ENCODE results near the gene CENPO.

CENPO gene

GRCh38 chr2:24809316-24810007 lies 16.2 kb downstream of the CENPO start:
- H3K9ac ChIP-seq (ENCODE audit: low read depth in 1 of 2, low read length in 2 of 2), result no peak overlapping the region
- no peaks in the 10 kb centered on the region for H3K27me3 ChIP-seq (ENCODE audit: control insufficient read depth in 1 of 2, insufficient read depth in 2 of 2, low read length in 2 of 2)
- peaks cover 0 to 9% of the 10 kb centered on the region in 2 donors for H3K36me3 ChIP-seq (ENCODE audit: control insufficient read depth in 1 of 2, insufficient read depth in 2 of 2, low read length in 2 of 2)
- H3K4me3 ChIP-seq (ENCODE audit: low read depth in 1 of 2, low read length in 2 of 2), result no peak overlapping the region
- H3K4me1 ChIP-seq (ENCODE audit: control insufficient read depth in 1 of 2, insufficient read depth in 2 of 2, low read length in 2 of 2), result no peaks in the 10 kb centered on the region
- H3K9me3 ChIP-seq (ENCODE audit: control insufficient read depth in 1 of 2, low read length in 2 of 2), result no peaks in the 10 kb centered on the region
- H3K27ac ChIP-seq (ENCODE audit: low read depth, low read length), result no peak overlapping the region

- no peaks in the 10 kb centered on the region for H3K9me3 ChIP-seq (ENCODE audit: control insufficient read depth in 1 of 2, low read length in 2 of 2)
- peaks cover 18 to 28% of the 10 kb centered on the region in 2 donors for H3K36me3 ChIP-seq (ENCODE audit: control insufficient read depth in 1 of 2, insufficient read depth in 2 of 2, low read length in 2 of 2)
- H3K4me1 ChIP-seq (ENCODE audit: control insufficient read depth in 1 of 2, insufficient read depth in 2 of 2, low read length in 2 of 2), result no peaks in the 10 kb centered on the region
- no peak overlapping the region for H3K9ac ChIP-seq (ENCODE audit: low read depth in 1 of 2, low read length in 2 of 2)
- no peaks in the 10 kb centered on the region for H3K27me3 ChIP-seq (ENCODE audit: control insufficient read depth in 1 of 2, insufficient read depth in 2 of 2, low read length in 2 of 2)
- H3K4me3 ChIP-seq (ENCODE audit: low read depth in 1 of 2, low read length in 2 of 2), result no peak overlapping the region
- no peak overlapping the region for H3K27ac ChIP-seq (ENCODE audit: low read depth, low read length)
These were observed 20.5 kb downstream of the CENPO start for GRCh38 chr2:24813691-24814137.

DNA sequence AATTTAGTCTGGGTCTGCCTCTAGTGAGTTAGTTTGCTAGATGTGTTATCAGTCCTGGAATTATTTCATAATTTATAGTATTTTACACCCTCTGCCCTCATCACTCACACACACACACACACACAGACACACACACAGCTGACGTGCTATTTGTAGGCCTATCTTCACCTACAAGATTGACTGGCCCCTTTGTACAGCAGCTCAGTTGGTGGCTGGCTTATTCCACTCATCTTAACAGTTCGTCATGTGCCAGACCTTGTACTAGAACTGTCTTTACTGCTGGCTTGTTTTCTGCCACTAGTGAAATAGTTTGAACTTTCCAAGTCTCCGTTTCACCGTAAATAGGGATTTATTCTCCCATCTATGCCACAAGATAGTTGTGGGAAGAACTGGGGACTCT lies 21.3 kb downstream of the CENPO start:
- Histone ChIP-seq H3K4me3 (ENCODE audit: low read depth in 1 of 2, low read length in 2 of 2) (no peak overlapping the region), H3K27ac (ENCODE audit: low read depth, low read length) (no peak overlapping the region), H3K9ac (ENCODE audit: low read depth in 1 of 2, low read length in 2 of 2) (no peak overlapping the region), H3K4me1 (ENCODE audit: control insufficient read depth in 1 of 2, insufficient read depth in 2 of 2, low read length in 2 of 2) (no peaks in the 10 kb centered on the region), H3K36me3 (ENCODE audit: control insufficient read depth in 1 of 2, insufficient read depth in 2 of 2, low read length in 2 of 2) (peaks cover 18 to 34% of the 10 kb centered on the region in 2 donors), H3K9me3 (ENCODE audit: control insufficient read depth in 1 of 2, low read length in 2 of 2) (no peaks in the 10 kb centered on the region), H3K27me3 (ENCODE audit: control insufficient read depth in 1 of 2, insufficient read depth in 2 of 2, low read length in 2 of 2) (no peaks in the 10 kb centered on the region)

DNA sequence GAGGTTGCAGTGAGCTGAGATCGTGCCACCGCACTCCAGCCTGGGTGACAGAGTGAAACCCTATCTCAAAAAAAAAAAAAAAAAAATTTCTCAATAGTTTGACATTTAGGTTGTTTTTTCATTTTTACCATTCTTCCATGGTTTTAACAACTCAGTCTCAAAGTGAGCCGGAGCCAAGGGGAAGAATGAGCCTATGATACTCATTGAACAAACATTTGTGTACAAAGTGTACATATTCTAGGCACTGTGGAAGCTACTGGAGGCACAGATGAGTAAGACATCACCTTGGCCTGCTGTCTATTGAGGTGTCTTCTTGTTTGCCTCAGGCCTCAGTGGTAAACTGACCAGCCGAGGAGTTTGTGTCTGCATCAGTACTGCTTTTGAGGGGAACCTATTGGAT lies 21.9 kb downstream of the CENPO start:
- no peaks in the 10 kb centered on the region for H3K9me3 ChIP-seq (ENCODE audit: control insufficient read depth in 1 of 2, low read length in 2 of 2)
- no peaks in the 10 kb centered on the region for H3K4me1 ChIP-seq (ENCODE audit: control insufficient read depth in 1 of 2, insufficient read depth in 2 of 2, low read length in 2 of 2)
- no peak overlapping the region for H3K9ac ChIP-seq (ENCODE audit: low read depth in 1 of 2, low read length in 2 of 2)
- no peak overlapping the region for H3K4me3 ChIP-seq (ENCODE audit: low read depth in 1 of 2, low read length in 2 of 2)
- no peak overlapping the region for H3K27ac ChIP-seq (ENCODE audit: low read depth, low read length)
- no peaks in the 10 kb centered on the region for H3K27me3 ChIP-seq (ENCODE audit: control insufficient read depth in 1 of 2, insufficient read depth in 2 of 2, low read length in 2 of 2)
- H3K36me3 ChIP-seq (ENCODE audit: control insufficient read depth in 1 of 2, insufficient read depth in 2 of 2, low read length in 2 of 2), result peaks cover 18 to 37% of the 10 kb centered on the region in 2 donors

GRCh38 chr2:24816404-24816803 lies 23.2 kb downstream of the CENPO start:
- Histone ChIP-seq H3K4me3 (ENCODE audit: low read depth in 1 of 2, low read length in 2 of 2) (no peak overlapping the region), H3K4me1 (ENCODE audit: control insufficient read depth in 1 of 2, insufficient read depth in 2 of 2, low read length in 2 of 2) (no peaks in the 10 kb centered on the region), H3K27me3 (ENCODE audit: control insufficient read depth in 1 of 2, insufficient read depth in 2 of 2, low read length in 2 of 2) (no peaks in the 10 kb centered on the region), H3K9ac (ENCODE audit: low read depth in 1 of 2, low read length in 2 of 2) (no peak overlapping the region), H3K36me3 (ENCODE audit: control insufficient read depth in 1 of 2, insufficient read depth in 2 of 2, low read length in 2 of 2) (peaks cover 22 to 49% of the 10 kb centered on the region in 2 donors), H3K27ac (ENCODE audit: low read depth, low read length) (no peak overlapping the region), H3K9me3 (ENCODE audit: control insufficient read depth in 1 of 2, low read length in 2 of 2) (no peaks in the 10 kb centered on the region)

- H3K4me3 ChIP-seq (ENCODE audit: low read depth in 1 of 2, low read length in 2 of 2), result no peak overlapping the region
- peaks cover 22 to 54% of the 10 kb centered on the region in 2 donors for H3K36me3 ChIP-seq (ENCODE audit: control insufficient read depth in 1 of 2, insufficient read depth in 2 of 2, low read length in 2 of 2)
- no peaks in the 10 kb centered on the region for H3K9me3 ChIP-seq (ENCODE audit: control insufficient read depth in 1 of 2, low read length in 2 of 2)
- no peaks in the 10 kb centered on the region for H3K4me1 ChIP-seq (ENCODE audit: control insufficient read depth in 1 of 2, insufficient read depth in 2 of 2, low read length in 2 of 2)
- no peaks in the 10 kb centered on the region for H3K27me3 ChIP-seq (ENCODE audit: control insufficient read depth in 1 of 2, insufficient read depth in 2 of 2, low read length in 2 of 2)
- no peak overlapping the region for H3K27ac ChIP-seq (ENCODE audit: low read depth, low read length)
- no peak overlapping the region for H3K9ac ChIP-seq (ENCODE audit: low read depth in 1 of 2, low read length in 2 of 2)
These were observed 23.7 kb downstream of the CENPO start for GRCh38 chr2:24816884-24817283.

GRCh38 chr2:24818721-24819167 lies 25.5 kb downstream of the CENPO start:
- Histone ChIP-seq H3K36me3 (ENCODE audit: control insufficient read depth in 1 of 2, insufficient read depth in 2 of 2, low read length in 2 of 2) (peaks cover 22 to 67% of the 10 kb centered on the region in 2 donors), H3K4me3 (ENCODE audit: low read depth in 1 of 2, low read length in 2 of 2) (no peak overlapping the region), H3K9ac (ENCODE audit: low read depth in 1 of 2, low read length in 2 of 2) (no peak overlapping the region), H3K27ac (ENCODE audit: low read depth, low read length) (no peak overlapping the region), H3K9me3 (ENCODE audit: control insufficient read depth in 1 of 2, low read length in 2 of 2) (no peaks in the 10 kb centered on the region), H3K27me3 (ENCODE audit: control insufficient read depth in 1 of 2, insufficient read depth in 2 of 2, low read length in 2 of 2) (no peaks in the 10 kb centered on the region), H3K4me1 (ENCODE audit: control insufficient read depth in 1 of 2, insufficient read depth in 2 of 2, low read length in 2 of 2) (no peaks in the 10 kb centered on the region)

DNA sequence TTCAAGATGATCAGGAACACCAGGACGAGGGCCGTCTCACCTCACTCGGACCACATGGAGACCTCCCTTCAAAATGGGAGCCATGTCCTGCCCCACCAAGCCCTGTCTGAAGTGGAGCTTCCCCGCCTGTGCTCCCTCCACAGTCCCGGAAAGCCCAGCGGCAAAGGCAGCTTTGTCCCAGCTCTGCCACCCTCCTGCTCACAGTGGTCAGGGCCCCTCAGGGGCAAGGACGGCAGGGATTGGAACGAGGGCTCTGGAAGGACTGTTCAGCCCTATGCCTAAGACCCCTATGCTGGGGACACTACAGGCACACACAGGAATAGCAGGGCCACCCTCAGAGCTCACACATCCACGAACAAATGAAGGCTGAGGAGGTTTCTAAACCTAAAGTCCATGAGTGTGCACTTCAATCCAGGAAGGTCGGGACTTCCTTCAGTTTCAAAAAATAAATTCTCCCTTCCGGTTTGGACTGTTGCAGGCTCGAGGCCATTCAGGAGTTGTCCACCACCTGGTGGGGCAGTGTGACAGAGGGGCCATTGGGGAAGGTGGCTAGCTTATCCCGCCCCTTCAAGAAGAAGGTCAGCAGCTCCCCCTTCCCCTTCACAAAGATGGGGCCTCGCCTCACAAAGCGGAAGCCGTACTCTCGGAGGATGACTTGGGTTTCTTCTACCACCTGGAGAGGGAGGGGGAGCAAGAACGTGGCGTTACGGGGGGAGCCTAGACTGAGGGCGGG lies 26.4 kb downstream of the CENPO start:
- no peaks in the 10 kb centered on the region for H3K9me3 ChIP-seq (ENCODE audit: control insufficient read depth in 1 of 2, low read length in 2 of 2)
- H3K4me3 ChIP-seq (ENCODE audit: low read depth in 1 of 2, low read length in 2 of 2), result no peak overlapping the region
- no peaks in the 10 kb centered on the region for H3K4me1 ChIP-seq (ENCODE audit: control insufficient read depth in 1 of 2, insufficient read depth in 2 of 2, low read length in 2 of 2)
- no peak overlapping the region for H3K27ac ChIP-seq (ENCODE audit: low read depth, low read length)
- no peaks in the 10 kb centered on the region for H3K27me3 ChIP-seq (ENCODE audit: control insufficient read depth in 1 of 2, insufficient read depth in 2 of 2, low read length in 2 of 2)
- peaks cover 22 to 73% of the 10 kb centered on the region in 2 donors for H3K36me3 ChIP-seq (ENCODE audit: control insufficient read depth in 1 of 2, insufficient read depth in 2 of 2, low read length in 2 of 2)
- H3K9ac ChIP-seq (ENCODE audit: low read depth in 1 of 2, low read length in 2 of 2), result no peak overlapping the region

GRCh38 chr2:24820175-24820513 lies 26.9 kb downstream of the CENPO start:
- Histone ChIP-seq H3K9ac (ENCODE audit: low read depth in 1 of 2, low read length in 2 of 2) (no peak overlapping the region), H3K36me3 (ENCODE audit: control insufficient read depth in 1 of 2, insufficient read depth in 2 of 2, low read length in 2 of 2) (peaks cover 21 to 73% of the 10 kb centered on the region in 2 donors), H3K27ac (ENCODE audit: low read depth, low read length) (no peak overlapping the region), H3K27me3 (ENCODE audit: control insufficient read depth in 1 of 2, insufficient read depth in 2 of 2, low read length in 2 of 2) (no peaks in the 10 kb centered on the region), H3K4me1 (ENCODE audit: control insufficient read depth in 1 of 2, insufficient read depth in 2 of 2, low read length in 2 of 2) (no peaks in the 10 kb centered on the region), H3K9me3 (ENCODE audit: control insufficient read depth in 1 of 2, low read length in 2 of 2) (no peaks in the 10 kb centered on the region), H3K4me3 (ENCODE audit: low read depth in 1 of 2, low read length in 2 of 2) (no peak overlapping the region)

- no peaks in the 10 kb centered on the region for H3K9me3 ChIP-seq (ENCODE audit: control insufficient read depth in 1 of 2, low read length in 2 of 2)
- H3K36me3 ChIP-seq (ENCODE audit: control insufficient read depth in 1 of 2, insufficient read depth in 2 of 2, low read length in 2 of 2), result peaks cover 19 to 67% of the 10 kb centered on the region in 2 donors
- H3K27me3 ChIP-seq (ENCODE audit: control insufficient read depth in 1 of 2, insufficient read depth in 2 of 2, low read length in 2 of 2), result no peaks in the 10 kb centered on the region
- H3K4me3 ChIP-seq (ENCODE audit: low read depth in 1 of 2, low read length in 2 of 2), result no peak overlapping the region
- H3K27ac ChIP-seq (ENCODE audit: low read depth, low read length), result no peak overlapping the region
- no peaks in the 10 kb centered on the region for H3K4me1 ChIP-seq (ENCODE audit: control insufficient read depth in 1 of 2, insufficient read depth in 2 of 2, low read length in 2 of 2)
- H3K9ac ChIP-seq (ENCODE audit: low read depth in 1 of 2, low read length in 2 of 2), result no peak overlapping the region
These were observed 27.6 kb downstream of the CENPO start for GRCh38 chr2:24820598-24821432.

Data from duodenal mucosa (tissue), 2 donors.